GM21737 (cell line): ENCODE results near the gene AOPEP.

Experiments used
- ATAC-seq: cut with Tn5 transposase; IDR thresholded peaks from one replicate; pipeline ENCODE4 v1.9.1; 2021; ENCODE audit warnings: mild to moderate bottlenecking, moderate library complexity; ENCODE audit not compliant: unreplicated experiment

Gene AOPEP

GRCh38 chr9:95075700-95076099, 349.2 kb downstream of the AOPEP start:
- no peak for ATAC-seq

GRCh38 chr9:95076696-95077052, 350.2 kb downstream of the AOPEP start:
- ATAC-seq: no peak

GRCh38 chr9:95077053-95077765, 350.7 kb downstream of the AOPEP start:
- ATAC-seq: no peak

GRCh38 chr9:95077766-95078370, 351.4 kb downstream of the AOPEP start:
- no peak for ATAC-seq

GRCh38 chr9:95078511-95078910, 352.0 kb downstream of the AOPEP start:
- no peak for ATAC-seq

GRCh38 chr9:95078939-95079338, 352.4 kb downstream of the AOPEP start:
- no peak for ATAC-seq

- ATAC-seq: no peak
Measured at GRCh38 chr9:95079461-95079860, 353.0 kb downstream of the AOPEP start.

GRCh38 chr9:95080961-95081647, 354.6 kb downstream of the AOPEP start:
- ATAC-seq: no peak

GRCh38 chr9:95081998-95082397, 355.5 kb downstream of the AOPEP start:
- no peak for ATAC-seq

GRCh38 chr9:95082401-95083084, 356.0 kb downstream of the AOPEP start:
- ATAC-seq: no peak

- ATAC-seq: no peak
Measured at GRCh38 chr9:95083086-95083768, 356.7 kb downstream of the AOPEP start.

- ATAC-seq: no peak
Measured at GRCh38 chr9:95084254-95084934, 357.9 kb downstream of the AOPEP start.

GRCh38 chr9:95085036-95085770, 358.7 kb downstream of the AOPEP start:
- ATAC-seq: no peak

- ATAC-seq: no peak
Measured at GRCh38 chr9:95085861-95086563, 359.5 kb downstream of the AOPEP start.

GRCh38 chr9:95086564-95086955, 360.1 kb downstream of the AOPEP start:
- no peak for ATAC-seq

- ATAC-seq: no peak
Measured at GRCh38 chr9:95087659-95088242, 361.3 kb downstream of the AOPEP start.

GRCh38 chr9:95088421-95089161, 362.1 kb downstream of the AOPEP start:
- ATAC-seq: no peak
